Mesenchymal stem cell (in vitro differentiated cells and primary cell): Measurements from ENCODE around the gene ZNF512. TPM values are rescaled to one million over a fixed set of nuclear protein-coding genes. Genes with fewer than 3 reads are reported as not detected.
"Not testable (repeated sequence)": the region's sequence is repeated elsewhere in the genome, so short reads cannot be mapped to it uniquely, and the experiment has no call there.

ENCODE experiments used
- DNase-seq: peaks from one replicate; pipeline ENCODE4 v3.0.0-alpha.2; 2013
- H2AFZ ChIP-seq: one replicate; pipeline ENCODE4 v1.6.1; 2013; ENCODE audit warnings: low read depth, mild to moderate bottlenecking, control low read depth, inconsistent platforms, low read length, moderate library complexity
- H2AK5ac ChIP-seq: 2 replicates; pipeline ENCODE4 v1.6.1; 2013; ENCODE audit warnings: low read length, moderate library complexity, mild to moderate bottlenecking, inconsistent platforms; ENCODE audit not compliant: severe bottlenecking
- H2BK120ac ChIP-seq: one replicate; pipeline ENCODE4 v1.6.1; 2013; ENCODE audit warnings: low read depth, mild to moderate bottlenecking, inconsistent platforms, low read length, moderate library complexity
- H2BK12ac ChIP-seq, 2 experiments: one replicate each; pipeline ENCODE4 v1.6.1; 2013; ENCODE audit warnings: inconsistent platforms in 2 of 2, low read length in 2 of 2, mild to moderate bottlenecking in 2 of 2, moderate library complexity in 2 of 2, control low read depth in 1 of 2
- H2BK15ac ChIP-seq: one replicate; pipeline ENCODE4 v1.6.1; 2013; ENCODE audit warnings: mild to moderate bottlenecking, low read depth, inconsistent platforms; ENCODE audit not compliant: poor library complexity, severe bottlenecking
- H2BK5ac ChIP-seq: 2 replicates; pipeline ENCODE4 v1.6.1; 2013; ENCODE audit warnings: low read depth, mild to moderate bottlenecking, low read length, control low read depth, inconsistent platforms; ENCODE audit not compliant: poor library complexity, severe bottlenecking
- H3K14ac ChIP-seq, 2 experiments: one replicate each; pipeline ENCODE4 v1.6.1; 2013; ENCODE audit warnings: inconsistent platforms in 2 of 2, low read length in 2 of 2, control low read depth in 1 of 2, mild to moderate bottlenecking in 1 of 2, moderate library complexity in 1 of 2
- H3K18ac ChIP-seq, 2 experiments: one replicate each; pipeline ENCODE4 v1.6.1; 2013; ENCODE audit warnings: inconsistent platforms in 2 of 2, low read length in 2 of 2, control low read depth in 1 of 2, low read depth in 1 of 2, mild to moderate bottlenecking in 1 of 2
- H3K23ac ChIP-seq, 2 experiments: one replicate each; pipeline ENCODE4 v1.6.1; 2013; ENCODE audit warnings: inconsistent platforms in 2 of 2, low read length in 2 of 2, mild to moderate bottlenecking in 2 of 2, moderate library complexity in 2 of 2, control low read depth in 1 of 2
- H3K27ac ChIP-seq: 2 replicates; pipeline ENCODE4 v1.5.1; 2013; ENCODE audit warnings: mild to moderate bottlenecking, moderate library complexity, low read length, control low read depth, inconsistent platforms; ENCODE audit not compliant: poor library complexity, severe bottlenecking
- H3K27me3 ChIP-seq, 2 experiments: 2 replicates each; pipeline versions ENCODE4 v1.6.1 to v1.7.0; 2013; ENCODE audit warnings: low read length in 2 of 2, mild to moderate bottlenecking in 2 of 2, moderate library complexity in 2 of 2, control low read depth in 1 of 2, inconsistent platforms in 1 of 2; ENCODE audit not compliant: control insufficient read depth in 1 of 2, insufficient read depth in 1 of 2
- H3K36me3 ChIP-seq, 2 experiments: 2 replicates each; pipeline versions ENCODE4 v1.6.1 to v1.7.0; 2013; ENCODE audit warnings: low read length in 2 of 2, control low read depth in 1 of 2, inconsistent platforms in 1 of 2, low read depth in 1 of 2, mild to moderate bottlenecking in 1 of 2; ENCODE audit not compliant: insufficient read depth in 2 of 2, control insufficient read depth in 1 of 2
- H3K4ac ChIP-seq, 2 experiments: one replicate each; pipeline ENCODE4 v1.6.1; 2013; ENCODE audit warnings: inconsistent platforms in 2 of 2, low read length in 2 of 2, mild to moderate bottlenecking in 2 of 2, moderate library complexity in 2 of 2, control low read depth in 1 of 2, low read depth in 1 of 2
- H3K4me1 ChIP-seq: 2 replicates; pipeline ENCODE4 v1.6.1; 2013; ENCODE audit warnings: low read depth, low read length, control low read depth; ENCODE audit not compliant: control insufficient read depth, insufficient read depth
- H3K4me2 ChIP-seq: 2 replicates; pipeline ENCODE4 v1.6.1; 2013; ENCODE audit warnings: low read length, mild to moderate bottlenecking, inconsistent platforms; ENCODE audit not compliant: poor library complexity, severe bottlenecking
- H3K4me3 ChIP-seq, 2 experiments: 2 replicates each; pipeline versions ENCODE4 v1.5.1 to v1.7.0; 2013; ENCODE audit warnings: low read length in 2 of 2, mild to moderate bottlenecking in 2 of 2, control low read depth in 1 of 2, low read depth in 1 of 2; ENCODE audit not compliant: insufficient read depth in 1 of 2
- H3K79me1 ChIP-seq: replicated peaks from 2 replicates; pipeline ENCODE4 v1.6.1; 2013; ENCODE audit warnings: mild to moderate bottlenecking, control low read depth, low read length, inconsistent platforms; ENCODE audit not compliant: poor library complexity, severe bottlenecking
- H3K9ac ChIP-seq: 2 replicates; pipeline ENCODE4 v1.7.0; 2013; ENCODE audit warnings: mild to moderate bottlenecking, low read length, moderate library complexity
- H3K9me3 ChIP-seq: 2 replicates; pipeline ENCODE4 v1.7.0; 2013; ENCODE audit warnings: mild to moderate bottlenecking, low read length; ENCODE audit not compliant: control insufficient read depth
- H4K8ac ChIP-seq: one replicate; pipeline ENCODE4 v1.6.1; 2013; ENCODE audit warnings: inconsistent platforms, mild to moderate bottlenecking, low read length, moderate library complexity
- H4K91ac ChIP-seq: one replicate; pipeline ENCODE4 v1.6.1; 2013; ENCODE audit warnings: mild to moderate bottlenecking, low read length, inconsistent platforms
- WGBS: methylation state at CpG from one replicate; pipeline ENCODE4 v1.1.7; 2013; ENCODE audit warnings: mixed read lengths; 5-methylcytosine and 5-hydroxymethylcytosine counted together
- polyA plus RNA-seq, 2 experiments: library from polyadenylated mRNA; stranded (reverse); fragments of 200-250 nt; gene quantifications; one replicate each; pipeline ENCODE4 v1.2.3, GENCODE V29; 2013

Gene ZNF512
- 21.6 TPM for polyA plus RNA-seq (2013, experiment 1 of 2)
- polyA plus RNA-seq (2013, experiment 2 of 2), result 20.7 TPM

GRCh38 chr2:27582695-27583389 lies at the start of gene ZNF512:
TSS of gene ZNF512 (plus strand) at chr2:27583042. CDS start at chr2:27583113, 71 bp downstream.
- Histone ChIP-seq H3K36me3 (no peaks in the 10 kb centered on the region), H3K4ac (peak within 1 kb of the TSS; percentile 75 to 87), H3K23ac (no peak within 1 kb of the TSS), H2BK5ac (no peak within 1 kb of the TSS), H3K4me2 (peak within 1 kb of the TSS; percentile 62), H3K14ac (peak within 1 kb of the TSS in 1 of 2 experiments; percentile 81), H3K18ac (peak within 1 kb of the TSS; percentile 80 to 86), H3K27ac (peak within 1 kb of the TSS; percentile 60), H3K4me3 (peak within 1 kb of the TSS; percentile 64 to 92), H2AFZ (peak within 1 kb of the TSS; percentile 60), H2BK12ac (no peak within 1 kb of the TSS), H3K27me3 (no peaks in the 10 kb centered on the region), H3K4me1 (peaks cover 2% of the 10 kb centered on the region), H2BK120ac (peak within 1 kb of the TSS; percentile 45), H4K91ac (peak within 1 kb of the TSS; percentile 86), H4K8ac (peak within 1 kb of the TSS; percentile 98), H2AK5ac (peak within 1 kb of the TSS; percentile 74), H2BK15ac (peak within 1 kb of the TSS; percentile 16), H3K9me3 (peaks cover 23% of the 10 kb centered on the region), H3K79me1 (peaks cover 3% of the 10 kb centered on the region), H3K9ac (peak within 1 kb of the TSS; percentile 88)
- peak; percentile 93 for DNase-seq
- 2% methylated on average over 36 of the region's 38 CpGs for WGBS

GRCh38 chr2:27537287-27537686 lies 45.6 kb upstream of the ZNF512 start:
- no peaks in the 10 kb centered on the region for H3K4me1 ChIP-seq

GRCh38 chr2:27538839-27539450 lies 43.9 kb upstream of the ZNF512 start:
- H3K79me1 ChIP-seq, H3K9me3 ChIP-seq, H3K4ac ChIP-seq, H3K4me3 ChIP-seq, H3K23ac ChIP-seq, DNase-seq, H2BK15ac ChIP-seq, H2BK5ac ChIP-seq, H2BK120ac ChIP-seq, H2BK12ac ChIP-seq, H3K27ac ChIP-seq, H4K8ac ChIP-seq, H4K91ac ChIP-seq, H3K4me1 ChIP-seq, H3K18ac ChIP-seq, H2AFZ ChIP-seq, H3K14ac ChIP-seq, H2AK5ac ChIP-seq, H3K36me3 ChIP-seq, H3K9ac ChIP-seq, H3K4me2 ChIP-seq: not testable (repeated sequence)
- H3K27me3 ChIP-seq, result peaks cover 14 to 16% of the 10 kb centered on the region in 2 experiments
- WGBS, result no CpG with 5 or more reads among the region's 6 CpGs

More at GRCh38 chr2:27537287-27537686, 45.6 kb upstream of the ZNF512 start:
- Histone ChIP-seq H3K79me1 (no peaks in the 10 kb centered on the region), H3K4me3 (no peak overlapping the region), H3K4me2 (no peak overlapping the region), H3K36me3 (no peaks in the 10 kb centered on the region), H3K4ac (no peak overlapping the region), H4K91ac (no peak overlapping the region), H2BK5ac (no peak overlapping the region), H2BK12ac (no peak overlapping the region), H3K27me3 (peaks cover 14 to 16% of the 10 kb centered on the region in 2 experiments), H2BK15ac (no peak overlapping the region), H3K18ac (no peak overlapping the region), H2AFZ (no peak overlapping the region), H3K14ac (no peak overlapping the region), H4K8ac (no peak overlapping the region), H3K23ac (no peak overlapping the region), H3K27ac (no peak overlapping the region), H3K9me3 (no peaks in the 10 kb centered on the region), H2AK5ac (no peak overlapping the region), H3K9ac (no peak overlapping the region), H2BK120ac (no peak overlapping the region)
- no peak for DNase-seq
- WGBS, result 88% methylated on average over 3 of the region's 4 CpGs

- not testable (repeated sequence) for H2AK5ac ChIP-seq, H4K8ac ChIP-seq, H3K4me3 ChIP-seq, H2BK5ac ChIP-seq, H3K4me2 ChIP-seq, H2BK120ac ChIP-seq, H2AFZ ChIP-seq, H3K27ac ChIP-seq, H3K4ac ChIP-seq, H4K91ac ChIP-seq, H3K9ac ChIP-seq, H3K9me3 ChIP-seq, H3K23ac ChIP-seq, H2BK12ac ChIP-seq, DNase-seq, H3K14ac ChIP-seq, H3K36me3 ChIP-seq, H3K79me1 ChIP-seq, H2BK15ac ChIP-seq, H3K18ac ChIP-seq, H3K4me1 ChIP-seq
- no CpG with 5 or more reads among the region's 35 CpGs for WGBS
- H3K27me3 ChIP-seq, result peaks cover 14 to 16% of the 10 kb centered on the region in 2 experiments
Observed at GRCh38 chr2:27539649-27540048, 43.2 kb upstream of the ZNF512 start.
